Astrocyte (in vitro differentiated cells and primary cell): Measurements from ENCODE around the gene SAP30L.

Source experiments
- CTCF ChIP-seq: IDR thresholded peaks from 2 replicates; pipeline ENCODE4 v1.5.1; 2011; ENCODE audit warnings: low read depth, mild to moderate bottlenecking, inconsistent platforms, low read length, moderate library complexity; ENCODE audit not compliant: insufficient read depth
- EZH2 ChIP-seq: IDR thresholded peaks from 2 replicates; pipeline ENCODE4 v1.6.1; 2012; ENCODE audit warnings: mild to moderate bottlenecking, low read length, inconsistent platforms; ENCODE audit not compliant: insufficient read depth

DNA sequence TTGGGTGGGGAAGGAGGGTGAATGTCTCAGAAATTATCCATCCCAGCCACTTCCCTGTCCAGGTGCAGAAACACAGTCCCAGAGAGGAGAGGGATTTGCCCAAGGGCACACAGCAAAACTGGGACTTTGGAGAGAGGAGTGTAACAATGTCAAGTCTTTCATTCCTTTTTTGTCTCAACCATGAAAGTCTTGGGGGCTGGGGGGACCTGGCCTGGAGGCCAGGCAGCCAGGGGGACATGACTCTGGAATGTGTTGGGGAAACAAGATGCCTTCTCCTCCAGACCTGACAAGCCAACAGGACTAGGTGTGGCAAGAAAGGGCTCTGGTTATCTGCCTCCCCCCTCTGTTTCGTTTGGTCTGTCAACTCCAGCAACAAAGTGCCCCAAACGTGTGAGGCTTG is 46.1 kb downstream of the SAP30L start:
- TF ChIP-seq EZH2 (no peak), CTCF (no peak)
